Epidermal melanocyte (primary cell): ENCODE data around the gene GLRA2.
"Not testable (repeated sequence)": the region's sequence is repeated elsewhere in the genome, so short reads cannot be mapped to it uniquely, and the experiment has no call there.

ENCODE experiments used
- DNase-seq: peaks from one replicate; pipeline ENCODE4 v3.0.0; 2011; ENCODE audit warnings: low spot score; ENCODE audit not compliant: insufficient read length

Gene GLRA2

GRCh38 chrX:14590693-14591424 lies 61.5 kb downstream of the GLRA2 start:
- no peak for DNase-seq

- no peak for DNase-seq
Measured at GRCh38 chrX:14591976-14592375, 62.6 kb downstream of the GLRA2 start.

GRCh38 chrX:14594521-14594920 lies 65.2 kb downstream of the GLRA2 start:
- no peak for DNase-seq

- DNase-seq = no peak
Measured at GRCh38 chrX:14598330-14598729, 69.0 kb downstream of the GLRA2 start.

GRCh38 chrX:14607446-14607985 lies 78.2 kb downstream of the GLRA2 start:
- no peak for DNase-seq

GRCh38 chrX:14612450-14612849 lies 83.1 kb downstream of the GLRA2 start:
- not testable (repeated sequence) for DNase-seq

GRCh38 chrX:14616301-14616700 lies 87.0 kb downstream of the GLRA2 start:
- no peak for DNase-seq

- no peak for DNase-seq
Measured at GRCh38 chrX:14616836-14617235, 87.5 kb downstream of the GLRA2 start.

GRCh38 chrX:14618177-14618965 lies 89.0 kb downstream of the GLRA2 start:
- DNase-seq = no peak

GRCh38 chrX:14630733-14631132 lies 101.4 kb downstream of the GLRA2 start:
- no peak for DNase-seq

- no peak for DNase-seq
Measured at GRCh38 chrX:14641681-14642655, 112.6 kb downstream of the GLRA2 start.

GRCh38 chrX:14660970-14661369 lies 131.6 kb downstream of the GLRA2 start:
- DNase-seq = no peak

GRCh38 chrX:14670819-14671218 lies 141.5 kb downstream of the GLRA2 start:
- DNase-seq = no peak

GRCh38 chrX:14672611-14673172 lies 143.4 kb downstream of the GLRA2 start:
- no peak for DNase-seq

GRCh38 chrX:14673236-14673635 lies 143.9 kb downstream of the GLRA2 start:
- no peak for DNase-seq

GRCh38 chrX:14673764-14674163 lies 144.4 kb downstream of the GLRA2 start:
- DNase-seq = no peak

- no peak for DNase-seq
Measured at GRCh38 chrX:14675500-14675899, 146.2 kb downstream of the GLRA2 start.

- no peak for DNase-seq
Measured at GRCh38 chrX:14676431-14676830, 147.1 kb downstream of the GLRA2 start.

- not testable (repeated sequence) for DNase-seq
Measured at GRCh38 chrX:14688331-14688730, 159.0 kb downstream of the GLRA2 start.

- DNase-seq = no peak
Measured at GRCh38 chrX:14690553-14690952, 161.2 kb downstream of the GLRA2 start.

- DNase-seq = no peak
Measured at GRCh38 chrX:14694611-14695010, 165.3 kb downstream of the GLRA2 start.
